NCI-H345 treated with DMSO at 0.1 percent for 48 hours (cell line): ENCODE results near the gene TMEM164.
A peak's percentile ranks its signal among the peaks of the same experiment; 100 is the strongest.
"Not testable (repeated sequence)": the region's sequence is repeated elsewhere in the genome, so short reads cannot be mapped to it uniquely, and the experiment has no call there.

Experiments
- DNase-seq: peaks from one replicate; lab custom pipeline; 2025; ENCODE audit not compliant: unreplicated experiment; lab: John Stamatoyannopoulos, UW

TMEM164 gene

DNA sequence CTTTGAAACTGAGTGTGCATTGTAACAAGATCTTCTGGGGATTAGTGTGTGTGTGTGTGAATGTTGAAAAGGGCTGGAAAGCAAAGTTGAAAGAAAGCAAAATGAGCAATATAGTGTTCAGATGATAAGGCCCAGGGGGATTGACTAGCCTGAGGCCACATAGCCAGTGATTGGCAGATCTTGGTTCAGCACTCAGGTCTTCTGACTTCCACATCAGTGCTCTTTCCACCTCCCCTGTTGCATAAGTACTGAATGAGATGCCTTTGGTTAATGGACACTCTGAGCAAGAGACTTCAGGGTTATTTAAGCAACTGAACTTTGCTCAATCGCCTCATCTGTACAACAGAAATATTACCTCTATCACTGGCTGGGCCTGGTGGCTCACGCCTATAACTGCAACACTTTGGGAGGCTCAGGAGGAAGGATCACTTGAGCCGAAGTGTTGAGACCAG is 120.4 kb downstream of the TMEM164 start:
- no peak for DNase-seq

DNA sequence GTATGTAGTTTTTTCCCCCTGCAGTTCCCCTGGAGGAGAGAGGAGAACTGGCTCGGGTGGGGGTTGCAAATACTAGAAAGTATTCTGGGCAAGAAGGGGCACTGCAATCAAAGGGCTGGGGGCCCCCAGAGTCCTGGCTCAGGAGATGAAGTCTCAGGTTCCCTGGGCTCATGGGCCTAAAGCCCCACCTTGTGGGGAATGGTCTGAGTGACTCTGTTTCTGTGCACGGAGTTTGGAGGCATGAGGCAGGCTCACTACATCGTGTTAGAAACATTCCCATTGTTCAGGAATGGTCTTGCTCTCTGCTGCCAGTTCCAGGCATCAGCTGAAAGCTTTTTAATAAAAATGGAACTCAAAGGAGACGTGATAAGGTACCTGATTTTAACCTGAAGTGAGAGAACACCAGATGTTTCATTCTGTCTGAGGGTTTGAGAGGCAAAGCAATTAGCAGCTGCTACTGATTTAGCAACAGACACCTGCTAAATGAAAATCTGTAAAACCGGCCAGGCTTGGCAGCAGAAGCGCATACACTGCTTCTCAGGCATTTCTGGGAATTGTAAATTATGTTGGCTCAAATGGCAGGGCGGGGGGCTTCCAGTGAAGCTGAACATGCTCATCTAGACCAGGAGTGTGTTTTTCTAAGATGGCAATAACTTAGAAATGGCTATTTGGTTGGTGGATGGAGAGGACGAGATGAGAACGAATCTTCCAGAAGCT is 122.7 kb downstream of the TMEM164 start:
- no peak for DNase-seq

DNA sequence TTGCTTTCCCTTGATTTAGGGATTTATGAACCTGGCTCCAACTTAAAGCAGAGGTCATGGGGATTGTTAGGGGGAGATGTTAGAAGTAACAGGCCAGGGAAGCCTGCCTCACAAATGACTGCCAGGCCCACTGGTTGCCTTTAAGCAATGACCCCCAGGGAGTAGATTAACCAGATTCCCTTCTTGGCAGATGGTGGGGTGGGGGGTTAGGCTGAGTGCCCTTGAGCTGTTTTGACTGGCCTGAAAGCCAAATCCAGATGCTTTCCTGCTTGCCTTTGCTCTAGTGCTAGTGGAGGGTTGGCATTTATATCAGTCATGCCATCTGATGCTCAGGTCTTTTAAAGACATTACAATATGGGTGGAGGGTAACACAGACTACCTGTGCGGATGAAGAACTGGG is 128.1 kb downstream of the TMEM164 start:
- no peak for DNase-seq

GRCh38 chrX:110132450-110133114 is 129.7 kb downstream of the TMEM164 start:
- no peak for DNase-seq

- no peak for DNase-seq
Observed at GRCh38 chrX:110133735-110134370, 130.9 kb downstream of the TMEM164 start.

DNA sequence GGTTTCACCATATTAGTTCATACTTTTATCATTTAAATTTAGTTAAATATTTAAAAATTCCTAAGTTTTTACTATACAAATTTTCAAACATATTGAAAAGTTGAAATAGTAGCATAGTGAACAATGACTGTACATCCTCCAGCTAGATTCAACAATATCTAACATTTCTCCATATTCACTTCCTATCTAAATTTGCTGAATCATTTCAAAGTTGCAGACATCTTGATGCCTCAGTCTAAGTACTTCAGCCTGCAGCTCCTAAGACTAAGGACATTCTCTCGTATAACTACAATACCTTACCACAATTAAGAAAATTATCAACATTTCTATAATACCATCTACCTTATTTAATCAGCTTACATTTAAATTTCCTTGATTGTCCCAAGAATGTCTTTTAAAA is 132.7 kb downstream of the TMEM164 start:
- no peak for DNase-seq

- DNase-seq = no peak
Observed at GRCh38 chrX:110136136-110136535, 133.2 kb downstream of the TMEM164 start.

- DNase-seq = no peak
Observed at GRCh38 chrX:110138557-110138956, 135.6 kb downstream of the TMEM164 start.

DNA sequence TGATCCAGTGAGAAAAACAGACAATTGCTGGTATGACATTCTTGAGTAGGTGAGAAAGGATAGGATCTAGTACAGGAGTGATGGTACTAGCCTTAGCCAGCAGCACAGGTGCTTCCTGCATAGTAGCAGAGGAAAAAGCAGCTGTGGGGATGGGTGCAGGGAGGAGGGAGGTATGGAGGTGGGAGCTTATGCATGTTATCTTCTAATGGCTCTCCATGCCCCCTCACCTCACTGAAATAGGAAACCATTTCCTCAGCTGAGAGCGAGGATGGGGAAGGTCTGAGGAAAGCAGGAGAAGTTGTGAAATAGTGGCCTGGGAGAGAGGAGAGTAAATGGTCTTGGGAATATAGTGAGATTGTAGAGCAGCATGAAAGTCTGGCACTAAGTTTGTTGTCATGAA is 136.3 kb downstream of the TMEM164 start:
- no peak for DNase-seq

GRCh38 chrX:110142096-110142495 is 139.2 kb downstream of the TMEM164 start:
- DNase-seq = no peak

GRCh38 chrX:110143454-110144210 is 140.7 kb downstream of the TMEM164 start:
- DNase-seq = no peak

GRCh38 chrX:110145311-110145710 is 142.4 kb downstream of the TMEM164 start:
- no peak for DNase-seq

DNA sequence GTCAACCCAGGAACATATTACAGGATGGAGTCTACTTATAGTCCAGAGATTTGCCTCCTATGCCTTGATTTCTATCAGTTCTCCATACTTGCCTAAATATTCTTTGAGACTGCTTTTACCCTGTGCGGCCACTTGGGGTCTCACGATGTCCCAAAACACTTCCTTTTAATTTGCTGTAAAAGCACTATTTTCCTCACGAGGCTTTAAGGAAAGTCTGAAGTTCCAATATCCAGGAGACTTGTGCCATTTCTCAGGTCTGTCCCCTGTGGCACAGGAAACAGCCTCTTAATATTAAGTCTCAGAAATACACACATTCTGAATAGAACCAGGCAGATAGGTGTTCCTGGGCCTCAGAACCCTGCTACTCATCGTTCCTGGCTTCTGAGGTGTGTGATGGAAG is 142.9 kb downstream of the TMEM164 start:
- DNase-seq = peak; percentile 11

DNA sequence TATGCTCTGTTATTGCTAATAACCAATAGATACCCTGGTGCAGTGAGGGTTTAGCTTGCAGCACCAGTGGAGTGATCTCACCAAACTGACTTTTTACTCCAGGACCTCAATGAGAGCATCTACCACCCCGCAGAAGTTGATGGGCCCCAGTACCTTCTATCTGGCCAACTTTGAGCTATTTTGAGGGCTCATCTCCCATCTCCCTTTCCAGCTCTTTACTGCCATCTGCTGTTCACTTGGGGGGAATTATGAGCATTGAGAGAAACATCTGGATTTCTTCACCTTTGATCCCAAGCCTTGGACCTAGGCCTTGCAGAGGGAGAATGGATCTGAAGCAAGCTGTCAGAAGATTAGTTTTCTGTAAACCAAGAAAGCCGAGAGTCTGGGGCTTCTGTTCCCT is 143.6 kb downstream of the TMEM164 start:
- no peak for DNase-seq

DNA sequence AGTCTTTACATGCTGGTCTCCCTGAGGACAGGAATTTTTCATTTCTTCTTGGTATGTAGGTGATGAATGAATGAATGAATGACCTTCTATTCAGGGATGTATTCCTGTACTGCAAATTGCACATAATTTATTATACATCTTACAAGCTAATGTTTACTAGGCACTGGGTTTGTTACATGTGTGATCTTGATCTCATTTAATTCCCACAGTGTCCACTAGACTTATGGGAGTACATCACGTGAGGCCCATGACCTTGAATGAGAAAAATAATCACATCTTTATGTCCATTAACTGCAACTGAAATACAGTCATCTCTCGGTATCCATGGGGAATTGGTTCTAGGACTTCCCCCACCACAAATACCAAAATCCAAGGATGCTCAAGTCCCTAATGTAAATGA is 150.3 kb downstream of the TMEM164 start:
- no peak for DNase-seq

- no peak for DNase-seq
Observed at GRCh38 chrX:110153896-110154295, 151.0 kb downstream of the TMEM164 start.

- DNase-seq = not testable (repeated sequence)
Observed at GRCh38 chrX:110154328-110154727, 151.4 kb downstream of the TMEM164 start.

DNA sequence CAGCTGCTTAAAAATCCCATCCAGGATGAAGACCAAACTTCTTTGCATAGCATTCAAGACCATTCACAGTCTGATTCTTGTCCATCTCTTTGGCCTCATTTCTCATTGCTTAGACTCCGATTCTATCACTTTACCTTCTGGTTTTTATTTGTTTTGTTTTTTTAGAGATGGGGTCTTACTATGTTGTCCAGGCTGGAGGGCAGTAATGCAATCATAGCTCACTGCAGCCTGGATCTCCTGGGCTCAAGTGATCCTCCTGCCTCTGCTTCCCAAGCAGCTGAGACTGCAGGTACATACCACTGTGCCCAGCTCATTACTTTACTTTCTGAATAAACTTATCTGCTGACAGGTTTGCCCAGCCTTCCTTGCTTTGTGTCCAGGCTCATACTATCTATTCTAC is 152.8 kb downstream of the TMEM164 start:
- no peak for DNase-seq

GRCh38 chrX:110156167-110156754 is 153.3 kb downstream of the TMEM164 start:
- no peak for DNase-seq

DNA sequence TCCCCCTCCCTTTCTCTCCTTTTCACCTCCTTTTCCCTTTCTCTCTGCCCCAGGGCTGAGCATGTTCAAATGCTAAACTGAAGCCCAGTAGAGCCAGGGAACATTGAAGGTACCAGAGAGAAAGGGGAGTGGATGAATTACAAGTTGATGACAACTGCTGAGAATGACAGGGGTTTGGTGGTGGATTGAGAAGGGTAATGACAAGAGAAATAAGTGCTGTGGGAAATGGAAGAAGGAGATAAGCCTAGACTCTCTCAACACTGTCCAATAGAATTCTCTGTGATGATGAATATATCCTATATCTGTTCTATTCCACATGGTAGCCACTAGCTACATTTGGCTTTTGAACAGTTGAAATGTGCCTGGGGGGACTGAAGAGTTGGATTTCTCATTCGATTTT is 154.5 kb downstream of the TMEM164 start:
- DNase-seq = no peak

DNA sequence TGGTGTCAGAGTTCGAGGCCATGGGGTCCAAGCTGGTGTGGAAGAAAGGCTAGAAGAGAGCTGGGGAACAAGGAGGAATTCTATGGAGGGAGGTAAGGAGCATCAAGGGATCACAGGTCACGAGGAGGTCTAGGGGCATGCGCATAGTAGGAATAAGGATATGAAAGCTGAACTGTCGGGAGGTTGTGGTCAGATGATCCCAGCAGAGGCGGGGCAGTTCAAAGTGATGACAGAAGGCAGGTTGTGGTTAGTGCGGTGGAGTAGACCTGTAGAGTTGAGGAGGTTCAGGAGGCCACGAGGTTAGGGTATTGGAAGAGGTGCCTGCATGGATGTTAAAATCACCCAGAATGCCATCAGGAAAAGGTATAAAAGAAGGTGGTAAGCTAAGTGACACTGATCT is 156.3 kb downstream of the TMEM164 start:
- DNase-seq = no peak
